Activated T-cell treated with anti-CD3 and anti-CD28 coated beads, Interleukin-2, amount 50 U/mL, for 1 hour (primary cell): ENCODE data around the gene MTUS2.

Source experiments
- DNase-seq: peaks from one replicate; pipeline ENCODE4 v3.0.0-alpha.2; 2020

Gene MTUS2

DNA sequence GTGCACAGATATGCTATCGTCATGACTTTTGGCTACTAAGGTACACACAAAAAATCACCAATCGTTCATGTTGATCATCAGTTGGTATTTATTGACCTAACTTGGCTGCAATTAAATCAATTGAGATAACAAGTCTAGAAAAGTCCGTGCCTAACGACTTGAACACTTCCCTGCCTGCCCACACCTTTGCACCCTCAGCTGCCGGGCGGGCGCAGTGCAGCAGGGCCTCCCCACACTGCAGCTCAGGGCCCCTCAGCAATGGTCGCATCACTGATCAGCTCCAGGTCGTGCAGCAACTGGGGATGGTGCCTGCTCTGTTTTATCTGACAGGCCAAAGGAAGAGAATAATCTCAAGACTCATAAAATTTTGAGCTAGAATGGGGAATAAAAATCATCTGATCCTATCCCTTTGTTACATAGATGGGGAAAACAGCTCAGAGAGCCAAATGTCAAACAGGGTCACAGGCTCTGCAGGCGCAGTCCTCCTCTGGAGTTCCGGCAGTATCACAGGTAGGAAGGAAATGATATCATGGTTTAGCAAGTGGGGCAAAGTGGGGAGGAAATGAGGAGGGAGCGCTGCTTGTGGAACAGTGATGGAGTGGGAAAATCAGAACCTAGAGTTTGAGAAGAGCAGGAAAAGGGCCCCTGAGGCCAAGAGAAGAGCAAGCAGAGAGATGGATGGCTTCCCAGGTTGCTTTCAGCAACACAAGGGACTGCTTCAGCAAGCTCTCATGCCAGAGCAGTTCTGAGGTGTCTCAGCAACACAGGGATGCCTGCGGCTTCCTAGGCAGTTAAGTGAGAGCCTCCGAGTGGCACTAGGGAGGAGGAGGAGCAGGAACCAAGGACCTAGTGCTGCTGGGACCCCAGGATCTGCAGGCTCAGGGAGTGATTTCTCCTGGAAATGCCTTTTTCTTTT, 717.9 kb downstream of the MTUS2 start:
- no peak for DNase-seq

GRCh38 chr13:29538652-29539040, 718.5 kb downstream of the MTUS2 start:
- DNase-seq = no peak

GRCh38 chr13:29539856-29540255, 719.7 kb downstream of the MTUS2 start:
- DNase-seq = no peak

- no peak for DNase-seq
Observed at GRCh38 chr13:29540334-29540733, 720.2 kb downstream of the MTUS2 start.

DNA sequence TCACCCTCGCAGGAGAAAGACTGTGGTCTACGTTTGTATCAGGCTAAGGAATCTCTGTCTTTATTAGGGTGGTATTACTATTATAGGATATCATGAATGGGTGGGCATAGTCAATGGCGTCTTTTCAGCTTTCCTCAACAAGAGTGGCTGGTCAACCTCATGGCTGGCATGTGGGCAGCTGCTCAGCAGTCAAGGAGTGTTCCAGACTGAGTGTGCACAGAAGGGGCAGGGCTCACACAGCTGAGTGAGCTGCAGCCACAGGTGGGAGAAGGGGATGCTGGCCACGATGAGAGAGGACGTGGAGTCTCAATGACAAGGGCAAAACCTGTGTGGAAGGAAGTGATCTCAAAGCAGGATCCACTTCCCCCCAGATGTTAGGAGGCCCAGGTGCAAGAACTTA, 720.7 kb downstream of the MTUS2 start:
- no peak for DNase-seq

GRCh38 chr13:29541400-29541799, 721.3 kb downstream of the MTUS2 start:
- no peak for DNase-seq

DNA sequence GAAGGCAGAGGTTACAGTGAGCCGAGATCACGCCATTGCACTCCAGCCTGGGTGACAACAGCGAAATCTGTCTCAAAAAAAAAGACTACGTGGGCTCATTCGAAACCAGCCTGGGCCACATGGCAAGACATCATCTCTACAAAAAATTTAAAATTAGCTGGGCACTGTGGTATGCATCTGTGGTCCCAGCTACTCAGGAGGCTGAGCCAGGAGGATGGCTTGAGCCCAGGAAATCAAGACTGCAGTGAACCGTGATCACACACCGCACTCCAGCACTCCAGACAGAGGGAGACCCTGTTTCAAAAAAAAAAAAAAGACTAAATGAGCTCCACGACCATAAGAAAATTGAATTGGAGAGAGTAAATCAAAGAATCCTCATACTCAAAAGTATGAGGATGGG, 722.2 kb downstream of the MTUS2 start:
- no peak for DNase-seq

GRCh38 chr13:29543230-29544215, 723.4 kb downstream of the MTUS2 start:
- no peak for DNase-seq

DNA sequence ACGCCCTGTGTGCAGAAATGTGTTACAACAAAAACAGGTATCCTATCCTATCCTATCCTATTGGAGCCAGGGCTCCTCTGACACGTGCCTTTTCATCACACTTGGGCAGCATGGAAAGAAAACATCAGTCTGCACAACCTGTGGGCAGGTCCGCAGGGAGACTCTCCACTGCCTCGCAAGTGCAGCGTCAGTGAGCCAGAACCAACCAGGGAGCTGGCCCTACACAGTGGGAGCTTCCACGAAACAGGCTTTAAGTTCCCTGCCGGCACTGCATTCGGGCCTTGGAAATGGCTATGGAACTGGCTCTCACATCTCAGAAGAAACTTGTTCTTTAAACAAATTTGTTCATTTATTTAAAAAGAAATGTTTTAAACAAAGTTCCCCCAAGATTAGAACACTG, 725.8 kb downstream of the MTUS2 start:
- no peak for DNase-seq

GRCh38 chr13:29546662-29547061, 726.5 kb downstream of the MTUS2 start:
- no peak for DNase-seq

DNA sequence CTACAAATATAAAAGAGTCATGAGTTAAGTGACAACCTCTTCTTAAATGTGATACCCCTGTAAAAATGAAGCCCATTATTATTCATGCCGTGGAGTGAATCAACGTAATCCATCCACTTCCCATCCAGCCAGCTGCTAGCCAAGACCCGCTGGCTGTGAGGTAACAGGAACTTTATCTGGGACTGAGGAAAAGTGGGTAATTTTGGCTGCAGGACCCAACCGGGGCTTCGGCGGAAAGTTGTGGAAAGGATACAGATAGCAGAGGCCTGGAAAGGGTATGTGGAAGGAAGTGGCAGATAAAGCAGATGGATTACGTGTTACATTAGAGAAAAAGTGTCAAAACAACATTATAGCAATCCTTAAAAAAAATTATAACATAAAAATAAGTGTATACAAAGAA, 727.0 kb downstream of the MTUS2 start:
- no peak for DNase-seq

- DNase-seq = no peak
Observed at GRCh38 chr13:29548722-29549121, 728.6 kb downstream of the MTUS2 start.

GRCh38 chr13:29550430-29550988, 730.4 kb downstream of the MTUS2 start:
- no peak for DNase-seq

GRCh38 chr13:29551214-29551613, 731.1 kb downstream of the MTUS2 start:
- no peak for DNase-seq
